Transverse colon (tissue), 4 donors: ENCODE data around the gene HMCN2. TPM values are rescaled to one million over a fixed set of nuclear protein-coding genes. Genes with fewer than 3 reads are reported as not detected.

Experiments
- DNase-seq: peaks from one replicate; pipeline ENCODE4 v3.0.0-alpha.2; 2019
- H3K27ac ChIP-seq, 4 donors: fragments of 200-600 bp; sonication (generic); 2 replicates each; pipeline ENCODE4 v1.5.1; 2016 to 2018; ENCODE audit warnings: inconsistent platforms in 4 of 4
- H3K27me3 ChIP-seq: fragments of 200-600 bp; sonication (generic); 2 replicates; pipeline ENCODE4 v1.5.1; 2017; ENCODE audit warnings: inconsistent platforms
- H3K36me3 ChIP-seq, 4 donors: fragments of 200-600 bp; sonication (generic); 2 replicates each; pipeline ENCODE4 v1.5.1; 2017 to 2019; ENCODE audit warnings: inconsistent platforms in 4 of 4
- H3K4me1 ChIP-seq, 4 donors: fragments of 200-600 bp; sonication (generic); 2 replicates each; pipeline ENCODE4 v1.5.1; 2017 to 2020; ENCODE audit warnings: inconsistent platforms in 4 of 4
- H3K4me3 ChIP-seq, 4 donors: fragments of 200-600 bp; sonication (generic); 1 replicate in 1 of 4; 2 replicates in 3 of 4; pipeline versions ENCODE4 v1.5.1 to v1.6.1; 2017 to 2019; ENCODE audit warnings: inconsistent platforms in 4 of 4
- H3K9me3 ChIP-seq, 2 donors: fragments of 200-600 bp; sonication (generic); 2 replicates each; pipeline ENCODE4 v1.5.1; 2017 to 2019; ENCODE audit warnings: inconsistent platforms in 2 of 2
- CTCF ChIP-seq, 5 experiments: fragments of 200-600 bp in 3 of 5; fragments of 450-650 bp in 2 of 5; sonication (generic) in 3 of 5; IDR thresholded peaks; 1 replicate in 2 of 5; 2 replicates in 3 of 5; pipeline ENCODE4 v1.5.1; 2016 to 2017; ENCODE audit warnings: antibody characterized with exemption in 5 of 5, inconsistent platforms in 3 of 5, mild to moderate bottlenecking in 2 of 5, moderate library complexity in 1 of 5
- EP300 ChIP-seq: sonication (generic); formaldehyde crosslinking; IDR thresholded peaks from one replicate; pipeline ENCODE4 v1.6.1; 2017; ENCODE audit warnings: antibody characterized with exemption, low read depth
- POLR2A ChIP-seq: fragments of 450-650 bp; IDR thresholded peaks from one replicate; pipeline ENCODE4 v1.6.1; 2016; ENCODE audit warnings: antibody characterized with exemption, mild to moderate bottlenecking, moderate library complexity
- POLR2AphosphoS5 ChIP-seq, 3 donors: sonication (generic); formaldehyde crosslinking; IDR thresholded peaks; one replicate each; pipeline ENCODE4 v1.6.1; 2016; ENCODE audit warnings: antibody characterized with exemption in 3 of 3
- WGBS, 2 donors: methylation state at CpG; one replicate each; pipeline ENCODE4 v1.1.5; 2018; ENCODE audit warnings: low coverage in 1 of 2; 5-methylcytosine and 5-hydroxymethylcytosine counted together
- in situ Hi-C, 4 donors: fragments of 200-750 bp; cut with MboI; loops; one replicate each; pipeline versions ENCODE4 v1.15.0 to v1.15.1; 2017; ENCODE audit warnings: low sequenced_read_pairs in 3 of 4, low pct_ligation_motif_present in 1 of 4, low pct_unique_long_range_greater_than_20kb in 1 of 4
- intact Hi-C: fragments of 100-400 bp; cut with DNase I; formaldehyde crosslinking; loops from one replicate; pipeline ENCODE4 v1.15.1; 2023; ENCODE audit warnings: low total_unique reads
- total RNA-seq, 4 donors: library from RNA; depleted of rRNA; stranded (reverse); fragments of >200 nt; gene quantifications; one replicate each; pipeline ENCODE4 v1.1.0, GENCODE V29; 2016

Gene HMCN2
- total RNA-seq, 4 donors from 2014 or later: 7.8 to 40.0 (median 15.2) TPM

GRCh38 chr9:130427326-130427725 is 161.8 kb downstream of the HMCN2 start:
- peaks cover 0 to 19% (median 7%) of the 10 kb centered on the region in 4 donors for H3K4me1 ChIP-seq
- in situ Hi-C loops (no loop called here), intact Hi-C loops (no loop called here)
- no peaks in the 10 kb centered on the region for H3K36me3 ChIP-seq
- 89% methylated on average over 12 of the region's 12 CpGs; no CpG with 5 or more reads in 1 of the 2 donors for WGBS, 2 donors
- no peak overlapping the region for H3K4me3 ChIP-seq
- DNase-seq: no peak
- H3K9me3 ChIP-seq: no peaks in the 10 kb centered on the region
- TF ChIP-seq POLR2A (no peak), CTCF (IDR thresholded peaks at IDR 0.05) (no peak), POLR2AphosphoS5 (IDR thresholded peaks at IDR 0.05) (no peak), EP300 (no peak)
- H3K27me3 ChIP-seq: no peaks in the 10 kb centered on the region
- H3K27ac ChIP-seq: peak overlapping the region in 1 of 4 donors; percentile 21

- no peaks in the 10 kb centered on the region for H3K9me3 ChIP-seq
- no peaks in the 10 kb centered on the region for H3K36me3 ChIP-seq
- in situ Hi-C loops: no loop called here
- H3K4me1 ChIP-seq: peaks cover 0 to 22% (median 12%) of the 10 kb centered on the region in 4 donors
- DNase-seq: no peak
- no peak for TF ChIP-seq POLR2AphosphoS5 (IDR thresholded peaks at IDR 0.05)
- no peak for TF ChIP-seq EP300
- TF ChIP-seq POLR2A: no peak
- no peak for TF ChIP-seq CTCF (IDR thresholded peaks at IDR 0.05)
- no peak overlapping the region for H3K4me3 ChIP-seq
- intact Hi-C loops: no loop called here
- WGBS, 2 donors: 97% methylated on average over 14 of the region's 20 CpGs; no CpG with 5 or more reads in 1 of the 2 donors
- no peak overlapping the region for H3K27ac ChIP-seq
- peaks cover 5% of the 10 kb centered on the region for H3K27me3 ChIP-seq
Observed at GRCh38 chr9:130428086-130428665, 162.6 kb downstream of the HMCN2 start.

- Histone ChIP-seq H3K4me1 (peaks cover 0 to 28% (median 18%) of the 10 kb centered on the region in 4 donors), H3K27ac (no peak overlapping the region), H3K36me3 (no peaks in the 10 kb centered on the region), H3K9me3 (no peaks in the 10 kb centered on the region), H3K4me3 (no peak overlapping the region), H3K27me3 (peaks cover 17% of the 10 kb centered on the region)
- TF ChIP-seq EP300: no peak
- TF ChIP-seq CTCF (IDR thresholded peaks at IDR 0.05): no peak
- TF ChIP-seq POLR2A: no peak
- no peak for TF ChIP-seq POLR2AphosphoS5 (IDR thresholded peaks at IDR 0.05)
- in situ Hi-C loops (no loop called here), intact Hi-C loops (no loop called here)
- DNase-seq: no peak
- WGBS, 2 donors: 90% methylated on average over 13 of the region's 13 CpGs; no CpG with 5 or more reads in 1 of the 2 donors
Observed at GRCh38 chr9:130429381-130429780, 163.8 kb downstream of the HMCN2 start.

GRCh38 chr9:130429831-130430230 is 164.3 kb downstream of the HMCN2 start:
- Histone ChIP-seq H3K27ac (no peak overlapping the region), H3K4me1 (peaks cover 0 to 28% (median 18%) of the 10 kb centered on the region in 4 donors), H3K36me3 (no peaks in the 10 kb centered on the region), H3K4me3 (no peak overlapping the region), H3K9me3 (no peaks in the 10 kb centered on the region), H3K27me3 (peaks cover 20% of the 10 kb centered on the region)
- WGBS, 2 donors: 67 to 88% methylated on average over 1 to 6 of the region's 6 CpGs
- no peak for DNase-seq
- in situ Hi-C loops: no loop called here
- TF ChIP-seq EP300: no peak
- TF ChIP-seq POLR2AphosphoS5 (IDR thresholded peaks at IDR 0.05): no peak
- TF ChIP-seq POLR2A: no peak
- no peak for TF ChIP-seq CTCF (IDR thresholded peaks at IDR 0.05)
- intact Hi-C loops: no loop called here
